ENCODE data around the gene ANLN. TPM values are rescaled to one million over a fixed set of nuclear protein-coding genes. Genes with fewer than 3 reads are reported as not detected.
"Not testable (repeated sequence)": the region's sequence is repeated elsewhere in the genome, so short reads cannot be mapped to it uniquely, and the experiment has no call there.

Gene ANLN
- total RNA-seq, 4 donors from 2014 or later = 0.73 to 1.8 (median 1.3) TPM

DNA sequence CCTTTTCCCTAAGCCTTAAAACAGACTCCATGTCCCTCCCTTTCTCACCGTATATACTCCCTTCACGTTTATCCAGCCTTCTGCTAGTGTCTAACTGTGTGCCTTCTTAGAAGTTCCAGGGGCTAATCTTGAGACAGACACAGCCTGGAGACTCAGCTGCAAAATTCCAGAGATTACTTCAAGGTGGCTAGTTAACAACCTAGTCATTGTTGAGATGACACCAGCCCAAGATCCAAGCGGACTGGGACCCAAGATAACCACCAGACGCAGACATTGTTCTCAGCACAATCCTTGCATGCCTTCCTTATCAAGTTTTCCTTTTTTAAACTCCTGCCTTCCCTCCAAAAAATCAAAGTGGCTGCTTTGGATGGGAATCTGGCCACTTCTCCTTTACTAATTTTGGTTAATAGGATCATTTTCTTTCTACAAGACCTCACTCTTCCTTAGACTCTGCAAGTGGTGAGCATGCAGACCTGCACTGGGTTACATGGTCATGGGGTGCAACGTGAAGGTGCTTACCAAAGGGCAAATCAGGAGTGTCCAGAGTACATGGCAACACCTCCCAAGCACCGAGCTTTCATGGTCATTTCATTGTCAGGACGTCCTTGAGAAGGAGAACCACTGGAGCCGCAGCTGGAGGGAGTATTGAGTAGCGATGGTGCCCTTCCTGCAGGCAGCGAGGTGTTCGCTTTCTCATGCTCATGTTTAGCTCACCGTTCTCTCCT, 69.7 kb downstream of the ANLN start:
- TF ChIP-seq, protein P1, sequence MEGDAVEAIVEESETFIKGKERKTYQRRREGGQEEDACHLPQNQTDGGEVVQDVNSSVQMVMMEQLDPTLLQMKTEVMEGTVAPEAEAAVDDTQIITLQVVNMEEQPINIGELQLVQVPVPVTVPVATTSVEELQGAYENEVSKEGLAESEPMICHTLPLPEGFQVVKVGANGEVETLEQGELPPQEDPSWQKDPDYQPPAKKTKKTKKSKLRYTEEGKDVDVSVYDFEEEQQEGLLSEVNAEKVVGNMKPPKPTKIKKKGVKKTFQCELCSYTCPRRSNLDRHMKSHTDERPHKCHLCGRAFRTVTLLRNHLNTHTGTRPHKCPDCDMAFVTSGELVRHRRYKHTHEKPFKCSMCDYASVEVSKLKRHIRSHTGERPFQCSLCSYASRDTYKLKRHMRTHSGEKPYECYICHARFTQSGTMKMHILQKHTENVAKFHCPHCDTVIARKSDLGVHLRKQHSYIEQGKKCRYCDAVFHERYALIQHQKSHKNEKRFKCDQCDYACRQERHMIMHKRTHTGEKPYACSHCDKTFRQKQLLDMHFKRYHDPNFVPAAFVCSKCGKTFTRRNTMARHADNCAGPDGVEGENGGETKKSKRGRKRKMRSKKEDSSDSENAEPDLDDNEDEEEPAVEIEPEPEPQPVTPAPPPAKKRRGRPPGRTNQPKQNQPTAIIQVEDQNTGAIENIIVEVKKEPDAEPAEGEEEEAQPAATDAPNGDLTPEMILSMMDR (IDR thresholded peaks at IDR 0.05 in 4 of 5, conservative IDR thresholded peaks at IDR 0.05 in 1 of 5) = no peak
- TF ChIP-seq POLR2A (IDR thresholded peaks at IDR 0.05) = no peak
- Histone ChIP-seq H3K4me3 (no peak overlapping the region), H3K27ac (no peak overlapping the region), H3K4me1 (no peaks in the 10 kb centered on the region), H3K9me3 (no peaks in the 10 kb centered on the region), H3K27me3 (no peaks in the 10 kb centered on the region), H3K36me3 (no peaks in the 10 kb centered on the region)
- DNase-seq (no peak), ATAC-seq (no peak)
- intact Hi-C loops (cut with DNase I; ENCODE audit: low total_unique reads) (no loop called here), in situ Hi-C loops (cut with MboI; ENCODE audit: low sequenced_read_pairs in 4 of 4) (loop anchor here in 1 of 4 donors (25.0 kb wide), 1 partner anchor 728 kb away; no protein-coding TSS in a partner anchor)

DNA sequence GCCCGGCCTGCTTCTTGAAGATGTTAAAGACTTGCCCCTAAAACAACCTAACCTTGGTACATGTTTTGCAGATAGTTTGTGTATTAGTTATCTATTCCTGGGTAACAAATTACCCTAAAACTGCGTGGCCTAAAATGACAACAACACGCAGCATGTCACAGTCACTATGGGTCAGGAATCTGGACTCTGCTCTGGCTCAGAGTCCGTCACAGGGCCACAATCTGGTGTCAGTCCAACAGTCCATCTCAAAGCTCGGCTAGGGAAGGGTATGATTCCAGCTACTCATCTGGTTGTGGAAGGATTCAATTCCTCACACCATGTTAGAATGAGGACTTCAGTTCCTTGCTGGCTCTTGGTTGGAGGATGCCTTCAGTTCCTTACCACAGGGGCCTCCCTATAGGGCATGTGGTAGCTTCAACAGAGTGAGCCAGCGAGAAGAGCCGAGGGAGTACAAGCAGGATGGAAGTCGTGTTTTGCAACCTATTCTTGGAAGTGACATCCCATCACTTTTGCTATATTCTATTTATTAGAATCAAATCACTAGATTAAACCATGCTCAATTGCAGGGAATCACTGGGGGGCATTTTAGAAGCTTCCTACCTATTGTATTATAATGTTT, 71.3 kb downstream of the ANLN start:
- in situ Hi-C loops (cut with MboI; ENCODE audit: low sequenced_read_pairs in 4 of 4) (loop anchor here in 1 of 4 donors (25.0 kb wide), 1 partner anchor 726 kb away; no protein-coding TSS in a partner anchor), intact Hi-C loops (cut with DNase I; ENCODE audit: low total_unique reads) (no loop called here)
- no peak for ATAC-seq
- no peaks in the 10 kb centered on the region for H3K27me3 ChIP-seq
- H3K4me1 ChIP-seq = no peaks in the 10 kb centered on the region
- H3K4me3 ChIP-seq = no peak overlapping the region
- no peaks in the 10 kb centered on the region for H3K9me3 ChIP-seq
- TF ChIP-seq, protein P1 (IDR thresholded peaks at IDR 0.05 in 4 of 5, conservative IDR thresholded peaks at IDR 0.05 in 1 of 5) = no peak
- TF ChIP-seq POLR2A (IDR thresholded peaks at IDR 0.05) = no peak
- no peak overlapping the region for H3K27ac ChIP-seq
- H3K36me3 ChIP-seq = no peaks in the 10 kb centered on the region
- DNase-seq = no peak

DNA sequence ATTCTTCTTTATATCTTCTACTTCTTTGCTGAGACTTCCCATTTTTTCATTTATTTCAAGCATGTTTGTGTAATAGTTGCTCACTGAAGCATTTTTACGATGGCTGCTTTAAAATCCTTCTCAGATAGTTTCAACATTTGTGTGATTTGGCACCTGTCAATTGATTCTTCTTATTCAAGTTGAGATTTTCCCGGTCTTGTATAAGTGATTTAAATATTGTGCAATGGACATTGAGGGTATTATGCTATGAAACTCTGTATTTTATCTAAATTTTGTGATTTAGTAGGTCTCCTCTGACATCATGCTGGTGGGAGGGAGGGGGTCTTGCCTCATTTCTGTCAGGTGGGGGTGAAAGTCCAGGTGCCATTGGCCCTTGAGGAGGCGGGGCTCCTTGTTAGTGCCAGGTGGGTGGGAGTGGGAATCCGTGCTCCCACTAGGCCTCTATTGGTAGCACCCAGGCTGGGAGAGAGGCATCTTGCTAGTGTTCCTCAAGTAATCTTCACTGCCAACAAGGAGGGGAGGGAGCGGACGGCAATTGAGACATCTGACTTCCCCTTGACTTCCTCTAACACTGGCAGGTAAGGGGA, 73.0 kb downstream of the ANLN start:
- no peak overlapping the region for H3K4me3 ChIP-seq
- no peaks in the 10 kb centered on the region for H3K36me3 ChIP-seq
- no peaks in the 10 kb centered on the region for H3K27me3 ChIP-seq
- ATAC-seq (no peak), DNase-seq (no peak)
- intact Hi-C loops (cut with DNase I; ENCODE audit: low total_unique reads) = no loop called here
- no peaks in the 10 kb centered on the region for H3K9me3 ChIP-seq
- no peak overlapping the region for H3K27ac ChIP-seq
- in situ Hi-C loops (cut with MboI; ENCODE audit: low sequenced_read_pairs in 4 of 4) = loop anchor here in 1 of 4 donors (25.0 kb wide), 1 partner anchor 725 kb away; no protein-coding TSS in a partner anchor
- no peaks in the 10 kb centered on the region for H3K4me1 ChIP-seq
- TF ChIP-seq, protein P1 (IDR thresholded peaks at IDR 0.05 in 4 of 5, conservative IDR thresholded peaks at IDR 0.05 in 1 of 5) = no peak
- TF ChIP-seq POLR2A (IDR thresholded peaks at IDR 0.05) = no peak

DNA sequence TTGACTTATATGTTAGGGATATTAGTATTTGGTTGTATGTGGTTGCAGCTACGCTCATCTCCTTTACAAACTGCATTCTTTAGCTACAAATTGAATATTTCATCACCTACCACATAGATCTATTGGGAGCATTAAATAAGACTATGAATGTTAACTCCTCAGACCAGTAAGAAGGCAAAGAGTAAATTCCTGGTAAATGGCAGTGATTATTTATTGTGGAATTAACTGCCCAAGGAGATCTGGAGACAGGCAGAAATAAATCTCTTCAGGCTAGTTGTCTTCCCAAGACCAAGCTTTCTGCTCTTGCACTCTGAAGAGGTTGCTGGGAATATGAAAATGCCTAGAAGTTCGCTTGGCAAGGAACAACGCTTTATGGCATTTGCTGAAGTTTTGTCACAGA, 74.6 kb downstream of the ANLN start:
- no peaks in the 10 kb centered on the region for H3K36me3 ChIP-seq
- no peaks in the 10 kb centered on the region for H3K27me3 ChIP-seq
- no peaks in the 10 kb centered on the region for H3K9me3 ChIP-seq
- in situ Hi-C loops (cut with MboI; ENCODE audit: low sequenced_read_pairs in 4 of 4) (loop anchor here in 1 of 4 donors (25.0 kb wide), 1 partner anchor 723 kb away; no protein-coding TSS in a partner anchor), intact Hi-C loops (cut with DNase I; ENCODE audit: low total_unique reads) (no loop called here)
- H3K4me1 ChIP-seq = no peaks in the 10 kb centered on the region
- no peak overlapping the region for H3K4me3 ChIP-seq
- ATAC-seq (no peak), DNase-seq (no peak)
- no peak for TF ChIP-seq POLR2A (IDR thresholded peaks at IDR 0.05)
- TF ChIP-seq, protein P1 (IDR thresholded peaks at IDR 0.05 in 4 of 5, conservative IDR thresholded peaks at IDR 0.05 in 1 of 5) = no peak
- no peak overlapping the region for H3K27ac ChIP-seq

DNA sequence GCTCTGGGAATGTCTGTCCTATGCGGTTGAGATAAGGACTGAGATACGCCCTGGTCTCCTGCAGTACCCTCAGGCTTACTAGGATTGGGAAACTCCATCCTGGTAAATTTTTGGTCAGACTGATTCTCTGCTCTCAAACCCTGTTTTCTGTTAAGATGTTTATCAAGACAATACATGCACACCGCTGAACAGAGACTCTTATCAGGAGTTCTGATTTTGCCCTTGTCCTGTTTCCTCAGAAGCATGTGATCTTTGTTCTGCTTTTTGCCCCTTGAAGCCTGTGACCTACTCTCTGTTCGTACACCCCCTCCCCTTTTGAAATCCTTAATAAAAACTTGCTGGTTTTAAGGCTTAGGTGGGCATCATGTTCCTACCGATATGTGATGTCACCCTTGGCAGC, 76.3 kb downstream of the ANLN start:
- H3K36me3 ChIP-seq; ATAC-seq; H3K9me3 ChIP-seq; H3K4me1 ChIP-seq; H3K4me3 ChIP-seq; H3K27ac ChIP-seq; DNase-seq; intact Hi-C loops (cut with DNase I; ENCODE audit: low total_unique reads); H3K27me3 ChIP-seq: not testable (repeated sequence)
- in situ Hi-C loops (cut with MboI; ENCODE audit: low sequenced_read_pairs in 4 of 4) = loop anchor here in 1 of 4 donors (25.0 kb wide), 1 partner anchor 721 kb away; no protein-coding TSS in a partner anchor
